CD4-positive, alpha-beta T cell treated with Interleukin-12 subunit alpha and Interleukin-12 subunit beta, for 1 hour (primary cell): ENCODE data around the gene CCDC187.
"Not testable (repeated sequence)": the region's sequence is repeated elsewhere in the genome, so short reads cannot be mapped to it uniquely, and the experiment has no call there.

Source experiments
- DNase-seq: peaks from one replicate; pipeline ENCODE4 v3.0.0-alpha.2; 2020

Gene CCDC187

GRCh38 chr9:136236471-136237410 lies 67.2 kb downstream of the CCDC187 start:
- DNase-seq, result not testable (repeated sequence)

- no peak for DNase-seq
Measured at GRCh38 chr9:136235709-136236455, 68.0 kb downstream of the CCDC187 start.

GRCh38 chr9:136235171-136235570 lies 68.7 kb downstream of the CCDC187 start:
- no peak for DNase-seq

GRCh38 chr9:136234597-136234996 lies 69.3 kb downstream of the CCDC187 start:
- no peak for DNase-seq

DNA sequence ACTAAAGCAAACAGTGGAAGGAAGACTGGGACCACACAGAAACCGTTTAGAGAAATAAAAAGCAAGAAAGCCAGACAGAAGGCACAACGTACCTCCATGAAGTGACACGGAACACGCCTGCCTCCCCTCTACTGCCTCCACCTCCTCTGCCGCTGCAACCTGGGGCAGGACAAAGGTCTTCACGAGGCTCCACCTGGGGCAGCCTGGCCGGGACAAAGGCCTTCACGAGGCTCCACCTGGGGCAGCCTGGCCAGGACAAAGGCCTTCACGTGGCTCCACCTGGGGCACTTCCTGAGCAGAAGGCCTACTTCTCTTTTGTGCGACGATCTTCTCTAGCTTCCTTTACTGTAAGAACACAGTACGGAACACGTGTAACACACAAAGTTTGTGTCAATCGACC lies 70.0 kb downstream of the CCDC187 start:
- no peak for DNase-seq

DNA sequence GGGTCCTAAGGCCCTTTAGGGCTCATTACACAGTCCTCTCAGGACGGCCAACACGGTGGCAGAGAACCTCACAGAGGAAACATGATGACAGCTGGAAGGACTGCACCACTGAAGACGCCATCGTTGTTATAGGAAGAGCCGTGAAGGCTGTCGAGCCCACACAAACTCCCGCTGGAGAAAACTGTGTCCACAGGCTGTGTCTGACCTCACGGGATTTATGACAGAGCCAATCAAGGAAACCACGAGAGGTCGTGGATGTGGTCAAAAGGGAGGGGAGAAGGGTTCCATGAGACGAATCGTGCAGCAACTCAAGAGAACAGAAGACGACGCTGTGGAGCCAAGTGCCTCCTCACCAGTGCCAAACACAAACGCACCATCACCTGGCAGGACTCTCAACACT lies 70.5 kb downstream of the CCDC187 start:
- no peak for DNase-seq

DNA sequence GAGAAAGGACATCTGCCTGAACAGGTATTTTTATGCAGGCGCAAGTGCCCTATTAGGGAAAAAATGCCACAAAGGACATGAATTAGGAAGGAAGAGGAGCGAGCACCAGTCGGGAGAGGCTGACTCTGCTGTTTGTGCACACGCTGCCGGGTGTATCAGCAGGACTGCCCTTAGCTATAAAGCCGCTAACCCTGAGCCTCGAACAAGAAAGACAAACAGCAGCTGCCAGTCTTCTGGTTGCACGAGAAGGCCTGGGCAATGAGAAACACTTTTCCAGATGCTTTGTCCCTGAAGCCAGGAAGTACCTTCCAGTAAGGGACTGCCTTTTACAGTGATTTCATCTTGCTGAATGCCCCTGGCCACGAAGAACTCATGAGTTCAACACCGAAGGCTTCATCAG lies 70.9 kb downstream of the CCDC187 start:
- DNase-seq, result no peak

- peak; percentile 42 for DNase-seq
Measured at GRCh38 chr9:136231478-136232297, 72.2 kb downstream of the CCDC187 start.

- no peak for DNase-seq
Measured at GRCh38 chr9:136230773-136231172, 73.1 kb downstream of the CCDC187 start.

DNA sequence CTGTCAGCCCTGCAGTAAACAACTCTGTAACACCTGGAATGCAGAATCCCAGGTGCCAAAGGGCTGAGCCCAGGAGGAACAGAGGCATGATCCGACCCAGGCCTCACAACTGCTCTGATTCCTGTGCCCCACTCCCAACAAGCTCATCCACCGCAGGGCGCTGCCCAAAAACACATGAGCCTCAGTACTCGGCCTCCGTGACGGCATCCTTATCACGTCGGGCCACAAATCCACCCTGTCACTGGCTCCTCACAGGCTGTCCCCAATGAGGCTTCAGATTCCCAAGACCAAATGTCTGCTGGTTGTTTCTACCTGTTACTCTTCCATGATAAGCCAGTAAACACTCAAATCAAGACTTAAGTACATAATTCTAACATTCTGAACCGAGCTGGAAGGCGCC lies 73.5 kb downstream of the CCDC187 start:
- no peak for DNase-seq

GRCh38 chr9:136229096-136230065 lies 74.5 kb downstream of the CCDC187 start:
- DNase-seq, result no peak

GRCh38 chr9:136228107-136228875 lies 75.6 kb downstream of the CCDC187 start:
- DNase-seq, result no peak

DNA sequence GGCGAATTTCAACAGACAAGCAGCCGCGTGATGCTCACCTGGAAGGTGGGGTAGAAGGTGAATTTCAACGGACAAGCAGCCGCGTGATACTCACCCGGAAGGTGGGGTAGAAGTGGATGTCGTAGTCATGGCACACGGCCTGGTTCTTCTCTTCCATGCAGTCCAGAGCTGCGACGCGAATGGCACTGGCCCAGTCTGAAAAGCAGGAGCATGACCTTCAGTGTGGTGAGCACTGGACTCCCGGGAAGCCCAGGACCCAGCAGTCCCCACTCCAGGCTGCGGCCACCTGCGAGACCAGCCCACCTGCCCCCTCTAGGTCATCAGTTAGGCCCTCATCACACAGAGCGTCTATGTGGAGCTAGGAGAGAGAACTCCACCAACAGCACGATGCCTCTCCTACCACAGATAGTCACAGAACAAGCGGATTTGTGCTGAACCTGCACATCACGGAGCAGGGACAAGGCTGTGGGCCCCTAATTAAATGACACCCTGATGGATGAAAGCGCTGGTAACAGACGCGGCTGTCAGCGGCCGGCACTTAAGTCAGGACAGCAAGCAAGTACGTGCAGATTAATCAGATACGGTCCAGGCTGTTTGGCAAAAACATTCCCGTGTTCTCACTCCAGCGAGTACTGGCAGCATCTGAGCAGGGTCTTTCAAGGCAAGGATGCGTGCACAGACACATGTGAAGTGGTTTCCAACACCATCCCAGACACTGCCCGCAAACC lies 77.0 kb downstream of the CCDC187 start:
- no peak for DNase-seq

DNA sequence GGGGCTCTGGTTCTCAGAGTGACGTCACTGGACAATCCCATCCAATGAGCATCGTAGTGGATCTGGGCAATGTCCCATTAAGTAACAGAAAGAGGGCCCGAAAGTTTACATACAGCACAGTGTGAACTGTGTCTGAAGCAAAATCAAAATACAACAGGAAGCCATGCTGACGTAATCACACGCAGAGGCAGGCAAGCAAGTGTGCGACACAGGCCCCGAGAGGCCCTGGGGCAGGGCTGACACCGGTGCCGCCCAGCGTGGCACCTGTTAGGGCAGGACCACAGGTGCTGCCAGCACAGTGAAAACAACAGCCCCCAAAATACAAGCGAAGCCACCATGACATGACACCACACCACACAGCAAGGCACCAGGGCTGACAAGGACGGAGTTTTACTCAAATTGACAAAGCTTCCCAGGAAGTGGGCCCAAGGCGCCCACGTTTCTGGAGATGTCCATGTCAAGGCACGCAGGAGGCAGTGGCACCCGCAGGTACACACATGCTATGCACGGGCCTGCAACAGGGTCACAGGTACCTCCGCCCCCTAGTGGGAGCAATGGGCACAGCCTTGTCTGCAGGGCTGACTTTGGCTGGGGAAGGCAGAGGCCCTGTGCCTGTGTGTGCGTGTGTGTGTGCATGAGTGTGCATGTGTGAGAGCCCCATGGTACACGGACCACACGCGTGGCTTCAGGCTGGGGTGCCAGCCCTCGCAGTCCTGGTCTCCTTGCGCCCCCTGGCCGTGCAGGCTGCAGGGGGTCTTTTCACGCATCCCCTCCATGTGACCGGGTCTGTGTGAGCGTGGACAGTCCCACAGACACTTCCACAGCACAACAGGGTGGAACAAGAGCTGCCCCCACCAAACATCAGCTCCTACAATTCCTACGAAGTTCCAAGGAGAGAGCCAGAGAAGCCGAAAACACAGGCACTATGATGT lies 77.9 kb downstream of the CCDC187 start:
- DNase-seq, result peak; percentile 69

DNA sequence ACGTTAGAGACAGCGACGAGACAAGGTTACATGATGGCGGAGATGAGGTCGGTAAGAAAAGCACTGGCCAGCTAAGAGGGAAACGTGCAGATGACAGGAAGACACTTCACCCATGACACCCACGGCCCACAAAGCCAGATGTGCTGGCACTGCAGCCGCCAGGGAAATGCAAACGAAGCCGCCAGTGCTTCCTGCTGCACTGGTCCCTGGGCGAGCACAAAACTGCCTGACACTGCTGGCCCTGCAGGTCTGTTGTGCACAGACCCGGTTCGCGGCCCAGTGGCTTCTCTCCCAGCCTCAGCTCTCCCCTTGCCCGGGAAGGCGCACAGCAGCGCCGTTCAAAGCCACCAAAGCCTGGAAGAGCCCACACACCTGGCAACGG lies 78.5 kb downstream of the CCDC187 start:
- DNase-seq, result peak; percentile 37

DNA sequence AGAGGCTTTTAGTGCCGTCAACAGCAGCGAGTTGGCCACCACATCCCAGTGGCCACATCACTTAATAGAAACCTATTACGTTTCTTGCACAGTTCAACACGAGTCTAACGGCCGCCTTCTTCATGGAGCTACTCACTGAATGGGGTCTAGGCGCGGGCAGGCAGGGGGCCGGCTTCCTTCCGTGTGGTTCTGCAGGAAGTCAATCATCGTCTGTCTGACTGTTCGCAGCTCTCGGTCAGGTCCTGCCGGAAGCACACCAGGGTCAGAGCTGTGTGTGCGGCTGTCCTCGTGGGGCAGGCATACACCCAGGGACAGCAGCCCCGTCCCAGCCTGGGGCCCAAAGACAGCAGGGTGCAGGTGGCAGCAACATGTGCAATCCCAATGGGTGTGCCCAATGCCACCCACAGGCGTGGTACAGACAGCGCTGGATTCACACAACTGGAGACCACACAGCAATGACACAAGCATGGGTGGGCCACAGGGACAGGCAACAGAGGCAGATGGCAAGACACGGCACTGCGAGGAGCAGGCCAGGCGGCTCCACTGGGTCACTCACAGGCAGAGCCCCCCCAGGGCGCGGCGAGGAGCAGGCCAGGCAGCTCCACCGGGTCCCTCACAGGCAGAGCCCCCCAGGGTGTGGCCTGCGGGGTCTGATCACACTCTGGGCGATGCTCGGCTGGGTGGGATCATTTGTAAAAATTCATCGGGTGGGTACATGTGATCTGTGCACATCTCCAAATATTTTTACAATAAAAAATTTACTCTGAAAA lies 79.8 kb downstream of the CCDC187 start:
- DNase-seq, result no peak

DNA sequence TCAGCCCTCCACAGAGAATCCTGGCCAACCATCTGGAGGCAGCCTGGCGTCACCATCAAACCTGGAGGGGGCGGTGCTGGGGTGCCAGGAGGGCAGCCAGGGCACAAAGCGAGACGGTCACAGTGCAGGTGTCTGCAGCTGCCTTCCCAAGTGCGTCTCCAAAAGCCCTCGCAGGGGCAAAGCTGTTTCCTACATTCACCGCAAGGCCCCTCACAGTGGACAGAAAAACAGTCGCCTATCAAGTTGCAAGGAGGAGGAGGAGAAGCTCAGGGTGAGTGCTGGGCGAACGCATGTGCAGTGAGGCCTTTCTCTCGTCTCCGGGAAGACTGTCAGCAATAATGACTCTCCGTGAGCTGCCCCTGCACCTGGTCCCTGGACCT lies 81.0 kb downstream of the CCDC187 start:
- no peak for DNase-seq

DNA sequence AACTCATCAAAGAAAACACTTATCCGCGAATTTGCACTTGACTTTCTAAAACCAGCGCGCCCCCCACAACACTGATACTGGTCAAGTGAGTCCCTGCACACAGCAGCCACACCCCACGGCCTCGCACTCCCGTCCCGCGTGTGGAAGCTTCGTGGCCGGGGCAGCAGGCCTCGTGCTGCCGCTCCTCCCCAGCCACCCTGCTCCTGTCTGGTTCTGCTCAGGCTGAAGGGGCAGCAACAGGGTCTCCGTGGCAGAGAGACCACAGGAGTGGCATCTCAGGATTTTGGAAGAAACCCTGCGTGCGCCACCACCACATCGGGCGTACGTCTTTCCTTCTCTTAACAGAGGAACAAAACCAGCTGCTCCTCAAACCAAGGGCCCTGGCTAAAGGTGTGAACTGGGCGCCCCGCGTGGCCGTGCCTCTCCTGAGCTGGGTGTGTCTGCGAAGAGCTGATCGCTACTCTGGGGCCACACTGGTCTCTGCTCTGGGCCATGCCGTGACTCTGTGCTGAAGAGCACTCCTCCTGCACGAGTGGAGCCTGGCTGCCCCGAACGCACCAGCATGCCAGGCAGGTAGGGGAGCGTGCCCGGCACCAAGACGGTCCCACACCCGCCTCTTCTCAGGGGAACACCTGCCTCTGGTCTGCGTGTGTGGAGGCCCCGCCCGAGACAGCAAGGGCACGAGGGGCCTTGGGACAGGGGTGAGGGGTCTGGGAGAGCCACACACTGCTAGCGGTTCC lies 81.6 kb downstream of the CCDC187 start:
- DNase-seq, result no peak
